SU-DHL-6 (cell line): ENCODE data around the gene LRRFIP2.

ENCODE experiments used
- H2AFZ ChIP-seq: fragments of 200-600 bp; sonication (generic); 2 replicates; pipeline ENCODE4 v1.6.1; 2014; ENCODE audit warnings: low read depth, mild to moderate bottlenecking, moderate library complexity, mixed read lengths, antibody characterized with exemption, low read length; ENCODE audit not compliant: severe bottlenecking
- H3F3A ChIP-seq: fragments of 200-600 bp; shearing (Covaris generic); 2 replicates; pipeline ENCODE4 v1.6.0; 2016; ENCODE audit warnings: antibody characterized with exemption, mild to moderate bottlenecking; ENCODE audit not compliant: insufficient read depth
- H3K27ac ChIP-seq: fragments of 200-600 bp; sonication (generic); 2 replicates; pipeline ENCODE4 v1.5.1; 2016; ENCODE audit warnings: low read depth, mild to moderate bottlenecking, low read length, moderate library complexity, mixed read lengths
- H3K27me3 ChIP-seq: fragments of 200-600 bp; sonication (generic), shearing (Covaris generic); 2 replicates; pipeline ENCODE4 v1.6.0; 2014; ENCODE audit warnings: mild to moderate bottlenecking, low read length
- H3K36me3 ChIP-seq: fragments of 200-600 bp; sonication (generic); 2 replicates; pipeline ENCODE4 v1.6.1; 2014; ENCODE audit warnings: mild to moderate bottlenecking, low read length, mixed read lengths
- H3K4me2 ChIP-seq: fragments of 300-600, 200-600 bp; shearing (Covaris generic), sonication (generic); 2 replicates; pipeline ENCODE4 v1.6.0; 2014; ENCODE audit warnings: low read length, low read depth, mild to moderate bottlenecking; ENCODE audit not compliant: poor library complexity, severe bottlenecking
- H3K4me3 ChIP-seq: fragments of 200-600 bp; sonication (generic); 2 replicates; pipeline ENCODE4 v1.5.1; 2014; ENCODE audit warnings: antibody characterized with exemption, low read length, mild to moderate bottlenecking, mixed read lengths; ENCODE audit not compliant: insufficient read depth, poor library complexity, severe bottlenecking
- H3K79me2 ChIP-seq: fragments of 200-600 bp; sonication (generic); 2 replicates; pipeline ENCODE4 v1.6.1; 2014; ENCODE audit warnings: mild to moderate bottlenecking, low read length, moderate library complexity; ENCODE audit not compliant: insufficient read depth
- H3K9ac ChIP-seq: fragments of 200-600 bp; sonication (generic); 2 replicates; pipeline ENCODE4 v1.7.0; 2014; ENCODE audit warnings: mild to moderate bottlenecking, low read length
- H3K9me2 ChIP-seq: fragments of 200-600 bp; sonication (generic); replicated peaks from 2 replicates; pipeline ENCODE4 v1.6.1; 2014; ENCODE audit warnings: low read length; ENCODE audit not compliant: insufficient read depth
- H3K9me3 ChIP-seq: fragments of 200-600 bp; sonication (generic); 2 replicates; pipeline ENCODE4 v1.6.1; 2014; ENCODE audit warnings: low read length, mixed read lengths; ENCODE audit not compliant: insufficient read depth
- H4K20me1 ChIP-seq: fragments of 200-600 bp; sonication (generic); 2 replicates; pipeline ENCODE4 v1.6.1; 2014; ENCODE audit warnings: low read depth, mild to moderate bottlenecking, antibody characterized with exemption, low read length, moderate library complexity, mixed read lengths
- CTCF ChIP-seq: fragments of 200-600 bp; sonication (generic); IDR thresholded peaks from one replicate; pipeline ENCODE4 v1.5.1; 2017; ENCODE audit warnings: antibody characterized with exemption, mild to moderate bottlenecking, low read length, moderate library complexity; ENCODE audit not compliant: insufficient read depth, poor library complexity, severe bottlenecking
- EZH2phosphoT487 ChIP-seq: fragments of 200-600 bp; sonication (generic), shearing (Covaris generic); conservative IDR thresholded peaks from 2 replicates; pipeline ENCODE4 v1.6.1; 2018; ENCODE audit warnings: mild to moderate bottlenecking, antibody characterized with exemption, low read length, moderate library complexity, mixed read lengths

The LRRFIP2 gene

GRCh38 chr3:37155782-37156181, 18.6 kb downstream of the LRRFIP2 start:
- no peak overlapping the region for H3K4me2 ChIP-seq
- H2AFZ ChIP-seq, result no peak overlapping the region
- H3K4me3 ChIP-seq, result no peak overlapping the region
- no peaks in the 10 kb centered on the region for H4K20me1 ChIP-seq
- no peaks in the 10 kb centered on the region for H3K9me2 ChIP-seq
- no peak overlapping the region for H3K27ac ChIP-seq
- no peaks in the 10 kb centered on the region for H3K36me3 ChIP-seq
- no peaks in the 10 kb centered on the region for H3K27me3 ChIP-seq
- H3F3A ChIP-seq, result no peaks in the 10 kb centered on the region; the same call in 1 of the 2 replicates
- no peak overlapping the region for H3K9ac ChIP-seq
- TF ChIP-seq EZH2phosphoT487 (no peak), CTCF (no peak)
- H3K79me2 ChIP-seq, result no peaks in the 10 kb centered on the region; the same call in 1 of the 2 replicates
- no peaks in the 10 kb centered on the region for H3K9me3 ChIP-seq

GRCh38 chr3:37154668-37155314, 19.6 kb downstream of the LRRFIP2 start:
- H3K27me3 ChIP-seq, result no peaks in the 10 kb centered on the region
- H3K4me2 ChIP-seq, result no peak overlapping the region
- no peaks in the 10 kb centered on the region; the same call in 1 of the 2 replicates for H3F3A ChIP-seq
- H3K9me3 ChIP-seq, result no peaks in the 10 kb centered on the region
- no peak overlapping the region for H3K27ac ChIP-seq
- H3K4me3 ChIP-seq, result no peak overlapping the region
- H3K79me2 ChIP-seq, result no peaks in the 10 kb centered on the region; the same call in 1 of the 2 replicates
- no peak for TF ChIP-seq CTCF
- no peak for TF ChIP-seq EZH2phosphoT487
- H3K9me2 ChIP-seq, result no peaks in the 10 kb centered on the region
- H4K20me1 ChIP-seq, result no peaks in the 10 kb centered on the region
- no peaks in the 10 kb centered on the region for H3K36me3 ChIP-seq
- H2AFZ ChIP-seq, result no peak overlapping the region
- no peak overlapping the region for H3K9ac ChIP-seq

- no peaks in the 10 kb centered on the region for H4K20me1 ChIP-seq
- H3K79me2 ChIP-seq, result no peaks in the 10 kb centered on the region; the same call in 1 of the 2 replicates
- H3K27me3 ChIP-seq, result no peaks in the 10 kb centered on the region
- H3F3A ChIP-seq, result no peaks in the 10 kb centered on the region; the same call in 1 of the 2 replicates
- no peak overlapping the region for H3K4me2 ChIP-seq
- H2AFZ ChIP-seq, result no peak overlapping the region
- peaks cover 6% of the 10 kb centered on the region; the same call in 1 of the 2 replicates for H3K36me3 ChIP-seq
- H3K4me3 ChIP-seq, result no peak overlapping the region
- H3K27ac ChIP-seq, result no peak overlapping the region
- H3K9ac ChIP-seq, result no peak overlapping the region
- TF ChIP-seq CTCF, result no peak
- TF ChIP-seq EZH2phosphoT487, result no peak
- H3K9me2 ChIP-seq, result no peaks in the 10 kb centered on the region
- H3K9me3 ChIP-seq, result no peaks in the 10 kb centered on the region
Measured at GRCh38 chr3:37150621-37151020, 23.8 kb downstream of the LRRFIP2 start.
